SK-N-MC (cell line): ENCODE data around the gene EIF5B.

Experiments
- EZH2 ChIP-seq: fragments of 200-600 bp; sonication (generic); IDR thresholded peaks from one replicate; pipeline ENCODE4 v1.6.1; 2017; ENCODE audit warnings: antibody characterized with exemption
- FOXP2 ChIP-seq: optimal IDR thresholded peaks from 2 replicates; pipeline ENCODE3; 2011; ENCODE audit warnings: mild to moderate bottlenecking, moderate library complexity; ENCODE audit not compliant: insufficient read depth; ENCODE audit errors: extremely low read length, control extremely low read depth
- POLR2AphosphoS5 ChIP-seq: IDR thresholded peaks from 2 replicates; pipeline ENCODE4 v1.6.1; 2012; ENCODE audit warnings: mild to moderate bottlenecking, low read depth, low read length, borderline replicate concordance

GRCh38 chr2:99450199-99450598 lies 113.0 kb downstream of the EIF5B start:
- TF ChIP-seq EZH2 (no peak), POLR2AphosphoS5 (no peak), FOXP2 (no peak)
